ENCODE results near the gene BCAS1.

BCAS1 gene

GRCh38 chr20:54029176-54029575, 41.2 kb downstream of the BCAS1 start:
- TF ChIP-seq CTCF (conservative IDR thresholded peaks at IDR 0.05; ENCODE audit: low read depth, low read length), result no peak
- H3K4me3 ChIP-seq (ENCODE audit: low read depth, low read length), result no peak overlapping the region
- DNase-seq (ENCODE audit: low read depth), result no peak

- TF ChIP-seq CTCF (conservative IDR thresholded peaks at IDR 0.05; ENCODE audit: low read depth, low read length), result no peak
- H3K4me3 ChIP-seq (ENCODE audit: low read depth, low read length), result no peak overlapping the region
- no peak for DNase-seq (ENCODE audit: low read depth)
Measured at GRCh38 chr20:54028276-54029011, 42.0 kb downstream of the BCAS1 start.

GRCh38 chr20:54027704-54028103, 42.7 kb downstream of the BCAS1 start:
- no peak overlapping the region for H3K4me3 ChIP-seq (ENCODE audit: low read depth, low read length)
- no peak for DNase-seq (ENCODE audit: low read depth)
- no peak for TF ChIP-seq CTCF (conservative IDR thresholded peaks at IDR 0.05; ENCODE audit: low read depth, low read length)

GRCh38 chr20:54026295-54027064, 43.9 kb downstream of the BCAS1 start:
- TF ChIP-seq CTCF (conservative IDR thresholded peaks at IDR 0.05; ENCODE audit: low read depth, low read length), result no peak
- no peak overlapping the region for H3K4me3 ChIP-seq (ENCODE audit: low read depth, low read length)
- no peak for DNase-seq (ENCODE audit: low read depth)

- H3K4me3 ChIP-seq (ENCODE audit: low read depth, low read length), result no peak overlapping the region
- no peak for DNase-seq (ENCODE audit: low read depth)
- no peak for TF ChIP-seq CTCF (conservative IDR thresholded peaks at IDR 0.05; ENCODE audit: low read depth, low read length)
Measured at GRCh38 chr20:54025251-54025771, 45.1 kb downstream of the BCAS1 start.

- TF ChIP-seq CTCF (conservative IDR thresholded peaks at IDR 0.05; ENCODE audit: low read depth, low read length), result no peak
- DNase-seq (ENCODE audit: low read depth), result no peak
- H3K4me3 ChIP-seq (ENCODE audit: low read depth, low read length), result no peak overlapping the region
Measured at GRCh38 chr20:54023406-54023805, 47.0 kb downstream of the BCAS1 start.
